Measurements from ENCODE around the gene KLRG1.

KLRG1 gene

DNA sequence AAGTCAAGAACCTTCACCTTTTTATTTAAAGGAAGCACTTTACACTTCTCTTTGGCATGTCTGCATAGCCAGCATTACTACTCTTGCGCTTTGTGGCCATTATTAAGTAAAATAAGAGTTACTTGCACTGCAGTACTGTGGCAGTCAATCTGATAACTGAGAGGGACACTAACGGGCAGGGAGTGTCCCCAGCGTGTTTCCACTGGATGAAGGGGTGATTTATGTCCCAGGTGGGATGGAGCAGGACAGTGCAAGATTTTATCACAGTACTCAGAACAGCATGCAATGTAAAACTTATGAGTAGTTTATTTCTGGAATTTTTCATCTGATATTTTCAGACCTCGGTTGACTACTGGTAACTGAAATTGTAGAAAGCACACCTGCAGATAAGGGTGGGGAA lies 31.8 kb upstream of the KLRG1 start:
- Histone ChIP-seq H3K4me3 (replicated peaks; ENCODE audit: insufficient read depth, low read length) (no peak overlapping the region), H3K27me3 (ENCODE audit: insufficient read depth, poor library complexity, severe bottlenecking) (no peaks in the 10 kb centered on the region), H3K27ac (replicated peaks) (no peak overlapping the region)
- TF ChIP-seq, protein P1, sequence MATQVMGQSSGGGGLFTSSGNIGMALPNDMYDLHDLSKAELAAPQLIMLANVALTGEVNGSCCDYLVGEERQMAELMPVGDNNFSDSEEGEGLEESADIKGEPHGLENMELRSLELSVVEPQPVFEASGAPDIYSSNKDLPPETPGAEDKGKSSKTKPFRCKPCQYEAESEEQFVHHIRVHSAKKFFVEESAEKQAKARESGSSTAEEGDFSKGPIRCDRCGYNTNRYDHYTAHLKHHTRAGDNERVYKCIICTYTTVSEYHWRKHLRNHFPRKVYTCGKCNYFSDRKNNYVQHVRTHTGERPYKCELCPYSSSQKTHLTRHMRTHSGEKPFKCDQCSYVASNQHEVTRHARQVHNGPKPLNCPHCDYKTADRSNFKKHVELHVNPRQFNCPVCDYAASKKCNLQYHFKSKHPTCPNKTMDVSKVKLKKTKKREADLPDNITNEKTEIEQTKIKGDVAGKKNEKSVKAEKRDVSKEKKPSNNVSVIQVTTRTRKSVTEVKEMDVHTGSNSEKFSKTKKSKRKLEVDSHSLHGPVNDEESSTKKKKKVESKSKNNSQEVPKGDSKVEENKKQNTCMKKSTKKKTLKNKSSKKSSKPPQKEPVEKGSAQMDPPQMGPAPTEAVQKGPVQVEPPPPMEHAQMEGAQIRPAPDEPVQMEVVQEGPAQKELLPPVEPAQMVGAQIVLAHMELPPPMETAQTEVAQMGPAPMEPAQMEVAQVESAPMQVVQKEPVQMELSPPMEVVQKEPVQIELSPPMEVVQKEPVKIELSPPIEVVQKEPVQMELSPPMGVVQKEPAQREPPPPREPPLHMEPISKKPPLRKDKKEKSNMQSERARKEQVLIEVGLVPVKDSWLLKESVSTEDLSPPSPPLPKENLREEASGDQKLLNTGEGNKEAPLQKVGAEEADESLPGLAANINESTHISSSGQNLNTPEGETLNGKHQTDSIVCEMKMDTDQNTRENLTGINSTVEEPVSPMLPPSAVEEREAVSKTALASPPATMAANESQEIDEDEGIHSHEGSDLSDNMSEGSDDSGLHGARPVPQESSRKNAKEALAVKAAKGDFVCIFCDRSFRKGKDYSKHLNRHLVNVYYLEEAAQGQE (IDR thresholded peaks at IDR 0.05; ENCODE audit: insufficient replicate concordance, low read depth) = no peak
- TF ChIP-seq POLR2AphosphoS5 (IDR thresholded peaks at IDR 0.05; ENCODE audit: low read depth) (no peak), SPI1 (IDR thresholded peaks at IDR 0.05; ENCODE audit: borderline replicate concordance, low read depth) (no peak), GABPA (IDR thresholded peaks at IDR 0.05; ENCODE audit: low read depth) (no peak)
- TF ChIP-seq, protein P2, sequence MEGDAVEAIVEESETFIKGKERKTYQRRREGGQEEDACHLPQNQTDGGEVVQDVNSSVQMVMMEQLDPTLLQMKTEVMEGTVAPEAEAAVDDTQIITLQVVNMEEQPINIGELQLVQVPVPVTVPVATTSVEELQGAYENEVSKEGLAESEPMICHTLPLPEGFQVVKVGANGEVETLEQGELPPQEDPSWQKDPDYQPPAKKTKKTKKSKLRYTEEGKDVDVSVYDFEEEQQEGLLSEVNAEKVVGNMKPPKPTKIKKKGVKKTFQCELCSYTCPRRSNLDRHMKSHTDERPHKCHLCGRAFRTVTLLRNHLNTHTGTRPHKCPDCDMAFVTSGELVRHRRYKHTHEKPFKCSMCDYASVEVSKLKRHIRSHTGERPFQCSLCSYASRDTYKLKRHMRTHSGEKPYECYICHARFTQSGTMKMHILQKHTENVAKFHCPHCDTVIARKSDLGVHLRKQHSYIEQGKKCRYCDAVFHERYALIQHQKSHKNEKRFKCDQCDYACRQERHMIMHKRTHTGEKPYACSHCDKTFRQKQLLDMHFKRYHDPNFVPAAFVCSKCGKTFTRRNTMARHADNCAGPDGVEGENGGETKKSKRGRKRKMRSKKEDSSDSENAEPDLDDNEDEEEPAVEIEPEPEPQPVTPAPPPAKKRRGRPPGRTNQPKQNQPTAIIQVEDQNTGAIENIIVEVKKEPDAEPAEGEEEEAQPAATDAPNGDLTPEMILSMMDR (IDR thresholded peaks at IDR 0.05; ENCODE audit: insufficient read depth, low read length) = no peak
- DNase-seq (ENCODE audit: low read depth in 1 of 2, low spot score in 1 of 2) = no peak

DNA sequence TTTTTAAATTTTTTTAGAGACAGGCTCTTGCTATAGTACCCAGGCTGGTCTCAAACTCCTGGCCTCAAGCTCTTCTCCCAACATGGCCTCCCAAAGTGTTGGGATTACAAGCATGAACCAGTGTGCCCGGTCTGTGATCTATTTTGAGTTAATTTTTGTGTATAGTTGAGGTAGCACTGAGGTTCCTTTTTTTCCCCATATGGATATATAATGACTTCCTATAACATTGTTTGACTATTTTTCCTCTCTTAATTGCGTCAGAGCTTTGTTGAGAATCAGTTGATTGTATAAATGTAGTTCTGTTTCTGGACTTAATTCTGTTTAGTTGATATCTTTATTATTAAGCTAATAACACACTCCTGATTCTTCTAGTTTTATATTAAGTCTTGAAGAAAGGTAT lies 31.3 kb upstream of the KLRG1 start:
- H3K4me3 ChIP-seq (replicated peaks; ENCODE audit: insufficient read depth, low read length) = no peak overlapping the region
- TF ChIP-seq, protein P1 (IDR thresholded peaks at IDR 0.05; ENCODE audit: insufficient replicate concordance, low read depth) = no peak
- no peak for TF ChIP-seq GABPA (IDR thresholded peaks at IDR 0.05; ENCODE audit: low read depth)
- no peak for TF ChIP-seq SPI1 (IDR thresholded peaks at IDR 0.05; ENCODE audit: borderline replicate concordance, low read depth)
- no peak overlapping the region for H3K27ac ChIP-seq (replicated peaks)
- no peak for DNase-seq (ENCODE audit: low read depth in 1 of 2, low spot score in 1 of 2)
- H3K27me3 ChIP-seq (ENCODE audit: insufficient read depth, poor library complexity, severe bottlenecking) = no peaks in the 10 kb centered on the region

DNA sequence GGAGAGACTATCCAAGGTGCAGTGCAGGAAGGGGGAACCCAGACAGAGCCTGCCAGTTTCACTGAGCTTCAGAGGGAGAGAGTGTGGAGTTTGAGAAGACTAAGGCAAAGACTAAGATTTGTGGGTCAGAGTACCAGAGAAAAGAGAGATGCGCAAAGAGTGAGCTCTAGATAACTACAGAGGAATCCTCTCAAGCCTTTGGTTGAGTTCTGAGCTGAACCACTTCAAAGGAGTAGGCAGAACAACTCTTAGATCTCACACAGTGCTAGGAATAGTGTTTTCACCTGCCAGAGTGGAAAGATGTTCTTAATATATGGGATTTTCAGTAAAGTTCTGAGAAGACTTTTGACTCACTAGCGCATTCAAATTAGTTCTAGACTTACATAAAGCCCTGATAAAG lies 29.2 kb upstream of the KLRG1 start:
- TF ChIP-seq SPI1 (IDR thresholded peaks at IDR 0.05; ENCODE audit: borderline replicate concordance, low read depth) (no peak), POLR2AphosphoS5 (IDR thresholded peaks at IDR 0.05; ENCODE audit: low read depth) (no peak), GABPA (IDR thresholded peaks at IDR 0.05; ENCODE audit: low read depth) (no peak)
- TF ChIP-seq, protein P1 (IDR thresholded peaks at IDR 0.05; ENCODE audit: insufficient replicate concordance, low read depth) = no peak
- TF ChIP-seq, protein P2 (IDR thresholded peaks at IDR 0.05; ENCODE audit: insufficient read depth, low read length) = no peak
- Histone ChIP-seq H3K27ac (replicated peaks) (no peak overlapping the region), H3K4me3 (replicated peaks; ENCODE audit: insufficient read depth, low read length) (no peak overlapping the region), H3K27me3 (ENCODE audit: insufficient read depth, poor library complexity, severe bottlenecking) (no peaks in the 10 kb centered on the region)
- no peak for DNase-seq (ENCODE audit: low read depth in 1 of 2, low spot score in 1 of 2)
